ENCODE results near the gene PRAF2.

Gene PRAF2

DNA sequence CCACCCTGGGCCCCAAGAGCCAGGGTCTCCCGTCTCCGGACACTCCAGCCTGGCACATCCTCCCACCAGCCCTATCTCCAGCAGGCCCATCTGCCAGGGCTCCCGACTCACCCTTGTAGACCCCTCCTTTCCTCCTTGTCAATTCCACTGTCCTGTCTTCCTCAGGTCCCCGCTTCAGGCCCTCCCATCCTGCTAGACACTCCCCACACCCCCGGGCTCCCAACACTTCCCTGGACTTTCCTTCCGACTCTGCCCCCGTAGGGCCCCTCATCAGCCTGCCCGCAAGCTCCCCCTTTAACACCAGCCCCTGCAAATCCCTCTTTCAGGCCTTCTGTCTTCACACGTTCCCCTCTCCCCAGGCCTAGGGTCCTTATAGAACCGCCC lies 1.1 kb downstream of the PRAF2 start:
- peak; percentile 29 for DNase-seq (ENCODE audit: low spot score)

DNA sequence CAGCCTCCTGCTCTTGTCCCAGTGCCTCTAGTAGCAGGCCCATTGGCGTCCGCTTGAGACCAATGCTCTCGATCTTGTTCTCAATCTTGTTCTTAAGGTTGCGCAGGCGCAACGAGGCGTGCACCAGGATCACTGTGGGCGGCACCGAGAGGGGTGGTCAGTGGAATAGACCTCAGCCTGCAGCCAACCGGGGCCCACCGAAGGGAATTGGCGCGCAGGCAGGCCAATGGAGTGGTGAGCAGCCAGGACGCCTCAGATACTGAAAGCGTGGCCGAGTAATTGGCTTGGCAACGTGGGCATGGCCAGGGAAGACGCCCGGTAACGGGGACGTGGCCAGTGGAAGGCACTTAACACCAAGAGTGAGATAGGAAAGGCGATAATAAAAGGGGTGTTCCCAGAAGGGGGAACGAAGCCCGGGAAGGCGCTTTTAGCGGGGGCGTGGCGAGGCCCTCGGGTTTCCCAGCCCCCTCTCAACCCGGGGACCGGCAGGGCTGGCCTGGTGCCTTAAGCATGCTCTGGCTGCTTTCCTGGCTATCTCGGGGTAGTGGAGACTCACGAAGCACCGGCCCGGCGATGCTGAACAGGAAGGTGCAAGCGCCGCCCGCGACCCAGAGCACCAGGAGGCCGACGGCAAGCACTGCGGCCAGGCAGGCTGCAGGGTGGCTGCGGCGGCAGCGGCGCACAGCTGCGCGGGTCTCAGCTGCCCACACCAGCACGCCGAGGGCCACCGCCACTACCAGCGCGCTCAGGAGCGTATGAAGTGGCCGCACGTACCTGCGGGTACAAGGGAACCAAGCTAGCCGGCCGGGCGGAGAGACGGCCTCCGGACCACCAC lies 1.7 kb downstream of the PRAF2 start:
- peak; percentile 89 for DNase-seq (ENCODE audit: low spot score)

DNA sequence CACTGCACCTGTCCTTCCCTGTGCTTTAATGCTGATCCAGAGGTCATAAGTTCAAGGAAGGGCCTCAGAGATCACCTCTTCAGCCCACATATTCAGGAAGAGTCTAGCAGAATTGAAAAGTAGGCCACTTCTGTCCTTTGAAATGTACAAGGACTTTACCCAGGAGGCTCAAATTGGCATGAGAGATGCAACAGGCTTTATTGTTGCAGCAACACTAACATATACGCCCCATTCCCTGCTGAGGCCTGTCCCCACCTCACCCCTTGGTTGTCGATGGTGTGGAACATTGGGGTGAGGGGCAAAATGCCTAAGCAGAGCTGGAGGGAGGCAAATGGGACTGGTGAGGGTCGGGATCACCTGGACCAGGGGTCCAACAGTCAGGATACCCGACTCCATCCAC lies 2.8 kb downstream of the PRAF2 start:
- no peak for DNase-seq (ENCODE audit: low spot score)

DNA sequence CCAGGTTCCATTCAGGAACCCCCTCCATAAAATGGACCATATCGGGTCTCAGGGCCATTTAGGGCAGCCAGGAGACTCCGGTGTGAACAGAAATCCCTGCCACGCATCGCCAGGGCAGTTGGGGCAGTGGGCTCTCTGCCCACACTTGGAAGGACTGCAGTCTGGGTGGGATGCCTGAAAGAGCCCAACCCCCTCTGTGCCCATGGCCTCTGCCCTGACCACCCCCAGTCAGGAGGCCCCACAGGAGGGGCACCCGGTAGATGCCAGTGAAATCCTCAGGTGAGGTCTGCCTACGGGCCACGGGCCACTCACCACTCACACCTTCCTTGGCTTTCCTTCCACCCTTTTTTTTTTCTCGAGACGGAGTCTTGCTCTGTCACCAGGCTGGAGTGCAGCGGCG lies 4.8 kb downstream of the PRAF2 start:
- DNase-seq (ENCODE audit: low spot score): no peak

DNA sequence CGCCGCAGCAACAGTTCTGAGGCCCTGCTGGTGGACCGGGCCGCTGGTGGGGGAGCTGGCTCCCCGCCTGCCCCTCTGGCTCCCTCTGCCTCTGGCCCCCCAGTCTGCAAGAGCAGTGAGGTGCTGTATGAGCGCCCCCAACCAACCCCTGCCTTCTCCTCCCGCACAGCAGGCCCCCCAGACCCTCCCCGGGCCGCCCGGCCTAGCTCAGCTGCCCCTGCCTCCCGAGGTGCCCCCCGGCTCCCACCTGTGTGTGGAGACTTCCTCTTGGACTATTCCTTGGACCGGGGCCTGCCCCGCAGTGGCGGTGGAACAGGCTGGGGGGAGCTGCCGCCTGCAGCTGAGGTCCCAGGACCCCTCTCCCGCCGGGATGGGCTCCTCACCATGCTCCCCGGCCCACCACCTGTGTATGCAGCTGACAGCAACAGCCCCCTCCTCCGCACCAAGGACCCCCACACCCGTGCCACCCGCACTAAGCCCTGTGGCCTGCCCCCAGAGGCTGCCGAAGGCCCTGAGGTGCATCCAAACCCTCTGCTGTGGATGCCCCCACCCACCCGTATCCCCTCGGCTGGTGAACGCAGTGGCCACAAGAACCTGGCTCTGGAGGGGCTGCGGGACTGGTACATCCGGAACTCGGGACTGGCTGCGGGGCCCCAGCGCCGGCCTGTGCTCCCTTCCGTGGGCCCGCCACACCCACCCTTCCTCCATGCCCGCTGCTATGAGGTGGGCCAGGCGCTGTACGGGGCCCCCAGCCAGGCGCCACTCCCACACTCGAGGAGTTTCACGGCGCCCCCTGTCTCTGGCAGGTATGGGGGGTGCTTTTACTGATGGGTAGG lies 6.3 kb downstream of the PRAF2 start:
- DNase-seq (ENCODE audit: low spot score): no peak

DNA sequence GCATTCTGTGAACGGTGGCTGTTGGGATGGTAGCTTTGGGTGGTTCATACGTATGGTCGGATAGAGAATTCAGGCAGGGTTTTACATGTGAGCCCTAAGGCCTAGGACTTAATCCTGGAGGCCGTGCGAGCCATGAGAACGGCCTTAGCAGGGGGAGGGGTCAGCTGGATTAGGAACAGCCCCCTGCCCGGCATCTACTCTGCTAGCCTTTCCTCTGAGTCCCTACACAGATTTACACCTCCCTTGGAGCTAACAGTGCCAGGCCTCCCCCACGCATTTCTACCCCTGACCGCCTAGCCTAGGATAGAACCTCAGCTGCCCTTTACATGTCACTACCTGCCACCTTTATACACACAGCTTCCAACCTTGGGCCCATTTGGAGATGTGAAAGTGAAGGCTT lies 7.1 kb downstream of the PRAF2 start:
- no peak for DNase-seq (ENCODE audit: low spot score)

DNA sequence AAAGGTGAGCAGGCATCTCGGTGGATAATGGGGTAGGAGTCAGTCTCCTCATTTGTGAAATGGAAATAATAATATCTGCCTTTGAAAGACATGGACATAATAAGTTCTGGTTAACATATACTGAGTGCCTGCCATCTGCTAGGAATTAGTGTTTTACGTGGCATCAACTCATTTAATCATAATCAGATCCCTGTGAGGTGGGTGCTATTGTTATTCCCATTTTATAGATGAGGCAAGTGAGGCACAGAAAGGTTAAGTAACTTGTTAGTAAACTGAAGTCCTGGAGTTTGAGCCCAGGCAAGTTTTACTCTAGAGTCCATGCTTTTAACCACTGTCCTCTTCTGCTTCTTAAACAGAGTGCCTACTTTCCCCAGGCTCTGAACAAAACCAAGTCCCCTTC lies 7.5 kb downstream of the PRAF2 start:
- no peak for DNase-seq (ENCODE audit: low spot score)

DNA sequence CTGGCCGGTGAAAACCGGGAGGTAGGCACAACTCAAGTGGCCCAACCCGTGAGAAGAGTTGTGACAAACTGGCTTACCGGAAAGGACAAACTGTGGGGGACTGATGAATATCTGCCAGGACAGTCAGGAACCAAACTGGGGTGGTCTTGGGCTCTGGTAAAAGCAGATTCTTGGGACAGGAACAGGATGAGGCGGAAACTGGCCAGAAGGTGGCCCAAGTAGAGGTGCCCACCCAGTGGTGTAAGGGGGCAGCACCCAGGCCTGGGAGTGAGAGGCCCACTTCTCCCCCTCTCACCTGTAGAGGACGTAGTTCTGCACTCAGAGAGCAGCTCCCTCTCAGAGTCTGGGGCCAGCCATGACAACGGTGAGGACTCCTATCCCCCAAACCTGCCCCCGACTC lies 9.1 kb downstream of the PRAF2 start:
- no peak for DNase-seq (ENCODE audit: low spot score)

DNA sequence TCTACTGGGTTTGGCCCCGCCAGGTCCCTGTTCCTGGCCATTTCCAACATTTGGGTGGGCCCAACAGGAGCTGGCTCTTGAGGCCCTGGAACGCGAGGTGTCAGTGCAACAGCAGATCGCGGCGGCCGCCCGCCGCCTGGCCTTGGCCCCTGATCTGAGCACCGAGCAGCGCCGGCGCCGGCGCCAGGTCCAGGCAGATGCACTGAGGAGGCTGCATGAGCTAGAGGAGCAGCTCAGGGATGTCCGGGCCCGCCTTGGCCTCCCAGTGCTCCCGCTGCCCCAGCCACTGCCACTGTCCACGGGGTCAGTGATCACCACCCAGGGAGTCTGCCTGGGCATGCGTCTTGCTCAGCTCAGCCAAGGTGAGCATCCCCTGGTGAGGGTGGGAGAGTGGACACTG lies 9.5 kb downstream of the PRAF2 start:
- DNase-seq (ENCODE audit: low spot score): no peak

DNA sequence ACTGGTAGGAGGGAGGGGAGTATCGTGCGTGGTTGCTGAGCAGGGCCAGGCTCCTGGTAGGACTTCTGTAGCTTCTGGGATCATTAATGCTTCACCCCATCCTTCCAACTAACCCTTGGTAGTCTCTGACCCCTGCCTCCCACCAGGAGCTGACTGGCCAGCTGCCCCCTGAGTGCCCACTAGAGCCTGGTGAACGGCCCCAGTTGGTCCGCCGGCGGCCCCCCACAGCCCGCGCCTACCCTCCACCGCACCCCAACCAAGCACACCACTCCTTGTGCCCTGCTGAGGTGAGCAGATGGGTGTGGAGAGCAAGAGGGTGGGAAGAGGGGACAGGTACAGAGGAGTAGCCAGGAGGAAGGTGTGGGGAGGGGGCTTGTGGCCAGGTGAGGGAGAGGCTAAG lies 10.1 kb downstream of the PRAF2 start:
- DNase-seq (ENCODE audit: low spot score): no peak

DNA sequence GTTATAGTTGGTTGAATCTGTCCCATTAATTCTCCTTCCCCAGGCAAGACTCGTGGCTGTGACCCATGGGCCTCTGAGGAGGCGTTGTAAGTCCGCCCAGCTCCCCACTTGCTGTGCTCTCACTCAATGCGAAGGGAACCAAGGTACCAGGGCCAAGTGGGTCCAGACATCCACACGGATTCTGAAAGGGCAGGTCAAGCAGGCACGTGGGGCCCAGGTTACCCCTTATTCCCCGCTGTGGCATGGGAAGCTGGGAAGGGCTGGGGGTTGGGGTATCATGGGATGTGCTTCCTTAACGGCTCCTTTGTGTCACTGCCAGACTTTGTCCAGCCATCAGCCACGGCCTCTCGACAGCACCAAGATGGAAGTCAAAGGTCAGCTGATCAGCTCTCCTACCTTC lies 11.9 kb downstream of the PRAF2 start:
- DNase-seq (ENCODE audit: low spot score): no peak

DNA sequence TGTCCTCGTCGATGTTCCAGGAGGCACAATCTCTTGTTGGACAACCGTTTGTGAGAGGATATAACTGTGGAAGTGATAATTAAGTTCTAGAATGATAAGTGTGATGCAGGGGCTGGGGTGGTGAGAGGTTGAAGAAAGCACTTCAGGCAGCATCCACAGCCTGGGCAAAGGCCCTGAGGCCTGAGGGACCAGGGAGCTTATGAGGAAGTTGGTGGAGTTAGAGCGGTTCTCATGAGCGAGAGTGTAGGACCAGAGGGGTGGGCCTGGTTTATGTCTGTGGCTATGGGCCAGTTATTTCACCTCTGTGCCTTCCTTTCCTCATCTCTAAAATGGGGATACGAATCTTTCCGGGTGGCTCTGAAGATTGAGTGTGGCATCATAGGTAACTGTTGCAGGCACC lies 12.3 kb downstream of the PRAF2 start:
- DNase-seq (ENCODE audit: low spot score): no peak

DNA sequence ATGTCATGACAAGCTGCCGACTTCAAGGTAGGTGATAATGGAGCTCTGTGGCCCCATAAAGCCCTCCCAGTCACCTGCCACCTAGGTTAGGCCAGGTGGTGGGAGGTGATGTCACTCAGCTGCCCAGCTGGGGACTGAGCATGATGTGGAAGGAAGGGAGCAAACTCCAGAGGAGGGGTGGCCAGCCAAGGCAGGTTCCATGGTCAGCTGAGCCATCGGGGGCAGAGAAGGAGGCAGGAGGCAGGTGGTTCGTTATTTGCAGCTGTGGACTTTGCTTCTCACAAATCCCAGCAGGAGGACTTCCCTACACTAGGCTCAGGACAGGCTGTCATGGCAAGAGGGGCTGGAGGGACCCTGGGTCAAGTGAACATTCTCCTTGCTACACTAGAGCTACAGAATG lies 12.9 kb downstream of the PRAF2 start:
- no peak for DNase-seq (ENCODE audit: low spot score)

DNA sequence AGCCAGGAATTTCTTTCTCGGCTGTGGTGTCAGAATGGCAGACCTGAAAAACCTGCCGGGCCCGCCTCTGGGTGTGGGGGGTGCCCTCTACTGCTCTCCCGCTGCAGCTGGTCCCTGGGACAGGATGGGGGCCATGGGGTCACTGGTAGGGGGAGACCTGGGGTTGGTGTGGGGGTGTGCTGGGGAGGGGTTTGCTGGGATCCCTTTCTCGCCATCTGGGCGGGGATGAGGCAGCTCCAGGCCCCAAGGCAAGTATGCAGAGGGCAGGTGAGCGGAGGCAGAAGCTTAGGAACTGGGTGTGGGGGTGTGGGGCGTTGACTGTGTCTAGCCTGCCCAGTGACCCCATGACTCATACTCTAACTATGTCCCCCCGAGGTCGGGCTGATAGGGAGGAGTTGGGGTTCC lies 14.1 kb downstream of the PRAF2 start:
- no peak for DNase-seq (ENCODE audit: low spot score)

DNA sequence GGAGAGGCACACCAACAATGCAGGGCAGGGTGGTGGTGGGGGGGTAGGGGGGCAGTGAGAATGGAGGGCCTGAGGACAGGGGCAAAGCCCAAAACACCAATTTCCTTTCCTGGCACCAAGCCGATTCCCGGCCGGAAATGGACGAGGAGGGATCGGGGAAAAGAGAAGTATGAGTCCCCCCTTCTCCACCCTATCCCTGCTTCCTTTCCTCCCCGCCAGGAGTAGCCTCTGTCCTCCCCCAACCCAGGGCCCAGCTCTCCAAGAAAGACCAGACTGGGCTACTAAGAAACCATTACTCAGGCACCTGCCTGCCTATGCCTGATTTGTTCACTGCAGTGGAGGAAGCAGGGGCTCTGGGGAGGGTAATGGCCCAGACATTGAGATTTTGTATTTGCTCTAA lies 14.6 kb downstream of the PRAF2 start:
- DNase-seq (ENCODE audit: low spot score): no peak

DNA sequence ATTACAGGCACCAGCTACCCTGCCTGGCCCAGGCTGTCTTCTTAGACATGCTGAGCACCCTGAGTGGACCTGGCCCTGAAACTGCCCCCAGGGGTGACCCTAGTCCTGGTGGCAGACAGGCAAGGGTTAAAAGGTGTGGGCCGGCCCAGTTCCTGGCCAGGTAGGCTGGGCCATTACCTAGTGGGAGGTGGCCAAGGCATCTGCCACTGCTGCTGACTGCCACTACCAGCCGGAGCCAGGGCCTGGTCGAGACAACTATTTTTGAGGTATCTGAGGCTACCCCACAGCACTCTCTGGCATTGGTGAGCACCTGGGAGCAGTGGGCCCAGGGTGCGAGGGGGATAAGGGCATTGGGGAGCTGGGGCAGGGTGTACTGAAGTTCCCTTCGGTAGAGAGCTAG lies 15.0 kb downstream of the PRAF2 start, which contains the start of gene CCDC120:
TSS of gene CCDC120 (plus strand) at position 206 of the 400 bp plus-strand sequence. CDS start 3,043 bp downstream, outside the sequence.
- DNase-seq (ENCODE audit: low spot score): no peak

DNA sequence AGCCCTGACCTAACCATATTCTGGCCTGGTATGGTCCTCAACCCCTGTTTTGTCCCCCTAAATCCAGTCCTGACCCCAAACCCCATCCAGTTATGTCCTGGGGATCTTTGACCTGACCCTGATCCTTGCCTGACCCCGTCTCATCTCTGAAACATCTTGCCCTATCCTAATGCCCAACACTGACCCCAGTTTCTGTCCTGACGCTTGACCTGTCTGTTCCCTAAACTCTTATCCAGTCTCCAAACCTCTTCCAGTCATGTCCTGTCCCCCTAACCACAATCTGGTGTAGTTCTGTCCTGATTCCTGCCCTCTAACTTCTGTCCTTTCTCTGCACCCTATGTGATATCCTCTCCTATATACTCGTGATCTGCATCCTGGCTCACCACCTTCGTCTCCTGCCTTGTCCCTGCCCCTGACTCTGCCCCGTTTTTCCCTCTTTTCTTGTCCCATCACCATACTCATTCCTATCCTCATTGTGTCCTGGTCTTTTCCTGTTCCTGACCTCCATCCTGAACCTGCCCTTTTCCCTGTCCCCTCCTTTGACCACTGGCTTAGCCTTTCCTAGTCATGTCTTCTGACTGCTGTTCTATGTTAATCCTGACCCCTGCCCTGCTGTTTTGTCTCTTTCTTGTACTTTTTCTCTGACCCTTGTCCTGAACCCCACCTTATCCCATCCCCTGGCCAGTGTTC lies 19.6 kb downstream of the PRAF2 start:
- DNase-seq (ENCODE audit: low spot score): no peak

DNA sequence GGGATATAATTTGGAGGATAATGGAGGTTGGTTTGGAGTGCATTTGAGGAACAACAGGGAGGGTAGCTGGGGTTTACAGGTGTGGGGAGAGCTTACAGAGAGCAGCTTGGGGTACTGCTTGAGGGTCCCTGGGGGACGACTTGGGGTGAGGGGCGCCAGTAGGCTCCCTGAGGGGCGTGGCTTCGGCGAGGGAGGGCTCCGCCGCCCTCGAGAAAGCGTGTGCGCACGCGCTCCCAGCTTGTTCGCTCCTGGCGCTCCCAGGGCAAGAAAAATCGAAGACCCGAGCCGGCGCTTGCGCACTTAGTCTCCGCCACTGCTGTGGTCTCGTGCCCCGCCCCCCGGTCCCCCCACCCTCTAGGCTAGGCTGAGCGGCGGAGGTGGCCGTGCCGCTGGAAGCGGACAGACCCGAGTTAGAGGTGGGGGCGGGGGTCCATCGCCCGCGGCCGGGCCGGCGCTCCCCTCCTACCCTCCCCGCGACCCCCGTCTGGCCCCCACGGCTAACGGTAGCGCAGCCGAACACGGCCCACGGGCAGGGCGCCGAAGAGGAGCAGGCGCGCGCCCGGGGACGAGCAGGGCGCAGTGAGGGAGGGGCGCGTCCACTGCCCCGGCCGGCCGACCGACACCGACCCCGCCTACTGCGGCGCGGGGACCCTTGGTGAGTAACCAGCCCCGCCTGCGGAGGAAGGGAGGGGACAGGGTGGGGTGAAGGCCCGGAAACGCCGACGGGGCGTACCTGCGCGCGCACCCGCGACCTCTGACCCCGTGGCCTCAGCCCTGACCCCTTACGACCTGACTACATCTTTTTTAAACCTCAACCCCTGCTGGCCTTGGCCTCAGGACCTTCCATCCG lies 20.4 kb downstream of the PRAF2 start:
- peak; percentile 57 for DNase-seq (ENCODE audit: low spot score)

DNA sequence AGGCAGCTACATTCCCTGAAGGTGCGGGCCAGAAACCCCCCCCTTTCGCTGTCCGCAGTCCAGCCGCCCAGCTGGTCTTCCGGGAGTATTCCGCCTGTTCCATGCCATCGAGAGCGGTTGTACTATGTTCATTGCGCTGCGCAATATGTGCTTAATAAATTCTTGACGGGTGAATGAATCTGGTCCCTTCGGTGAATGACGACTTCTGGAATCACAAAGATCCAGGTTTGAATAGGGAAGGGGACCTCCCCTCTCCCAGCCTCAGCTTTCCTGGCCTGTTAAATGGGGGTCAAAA lies 29.9 kb downstream of the PRAF2 start:
- DNase-seq (ENCODE audit: low spot score): no peak

DNA sequence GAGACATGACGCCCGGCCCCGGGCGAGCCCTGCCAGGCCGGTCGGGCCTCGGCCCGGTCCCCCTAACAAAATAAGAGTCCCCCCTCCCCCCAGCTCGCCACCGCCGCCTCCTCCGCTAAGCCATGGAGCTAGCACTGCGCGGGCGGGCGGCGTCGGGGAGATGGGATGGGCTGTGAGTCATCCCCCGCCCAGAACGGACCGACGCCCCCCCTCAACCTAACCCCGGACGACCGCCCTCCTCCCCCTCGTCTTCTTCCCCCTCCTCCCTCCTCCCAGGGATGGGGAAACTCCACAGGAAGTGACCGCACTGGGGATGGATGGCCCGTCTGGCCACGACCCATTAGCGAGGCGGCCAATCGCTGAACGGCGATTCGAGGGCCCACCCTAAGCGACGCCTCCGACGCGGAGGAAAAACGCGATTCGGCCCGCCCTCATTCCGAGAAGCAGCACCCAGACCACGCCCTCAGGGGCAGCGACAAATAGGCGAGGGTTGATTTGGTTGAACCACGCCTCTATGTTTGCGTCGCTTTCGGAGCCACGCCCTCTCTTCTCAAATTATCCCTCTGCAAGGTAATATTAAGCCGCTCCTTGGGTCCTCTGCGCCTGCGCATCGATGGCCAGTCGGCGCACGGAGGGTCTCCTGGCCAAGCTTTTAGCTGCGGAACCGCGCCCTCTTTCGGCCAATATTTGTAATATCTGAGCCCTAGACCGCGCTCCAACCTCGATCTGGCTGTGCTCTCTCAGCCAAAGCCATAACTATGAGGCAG lies 30.4 kb downstream of the PRAF2 start, which contains the start of gene TFE3:
TSS of gene TFE3 (minus strand) at position 138 of the 767 bp plus-strand sequence. CDS start at position 7, 131 bp downstream.
- peak; percentile 91 for DNase-seq (ENCODE audit: low spot score)

DNA sequence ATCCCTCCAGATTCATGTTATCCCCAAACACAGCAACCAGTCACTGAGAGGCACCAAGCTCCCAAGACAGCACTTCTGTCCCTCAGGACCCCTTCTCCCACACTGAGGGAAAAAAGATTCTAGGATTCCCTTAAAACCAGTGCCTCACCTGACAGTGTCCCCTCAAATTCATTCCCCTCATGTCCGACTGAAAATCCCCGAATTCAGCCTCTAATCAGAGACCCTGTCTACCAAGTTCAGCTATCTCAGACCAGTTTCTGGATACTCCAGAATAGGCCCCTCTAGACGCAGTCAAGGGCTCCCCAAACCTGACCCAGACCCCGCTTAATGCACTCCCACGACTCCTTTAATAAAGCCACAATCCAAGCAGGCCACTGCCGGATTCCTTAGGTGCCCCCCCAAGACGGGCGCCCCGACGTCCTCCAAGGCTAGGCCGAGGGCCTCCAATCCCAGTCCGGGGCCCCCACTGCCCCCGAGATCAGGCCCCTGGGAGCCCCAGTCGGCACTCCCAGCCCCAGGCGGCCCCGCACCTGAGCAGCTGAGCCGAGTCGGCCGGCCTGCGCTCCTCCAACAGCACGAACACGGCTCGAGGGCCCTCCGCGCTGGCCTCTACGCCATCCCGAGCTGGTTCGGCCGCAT lies 31.1 kb downstream of the PRAF2 start:
- DNase-seq (ENCODE audit: low spot score): no peak

Data from AG08396 (cell line).